Pancreas (tissue), 10 donors: ENCODE results near the gene MAP2K1. TPM values are rescaled to one million over a fixed set of nuclear protein-coding genes. Genes with fewer than 3 reads are reported as not detected.

Experiments used
- ATAC-seq, 4 donors: fragments of 200-7000 bp; cut with Tn5 transposase; one replicate each; pipeline versions ENCODE4 v1.8.0 to v1.9.1; 2020; ENCODE audit warnings: mild to moderate bottlenecking in 4 of 4, moderate library complexity in 4 of 4
- DNase-seq, 6 donors: peaks; one replicate each; pipeline ENCODE4 v3.0.0-alpha.2; 2020
- FAIRE-seq: peaks from 2 replicates; lab custom pipeline; 2012; peaks lifted over from hg19 to GRCh38; lab: Jason Lieb, UNC
- H3K27ac ChIP-seq, 4 donors: fragments of 200-600 bp; sonication (generic); 1 replicate in 3 of 4; 2 replicates in 1 of 4; pipeline versions ENCODE4 v1.5.0 to v1.8.0; 2020
- H3K27me3 ChIP-seq, 4 donors: fragments of 200-600 bp; one replicate each; pipeline ENCODE4 v1.8.0; 2021
- H3K36me3 ChIP-seq, 3 donors: fragments of 200-600 bp; sonication (generic) in 1 of 3; one replicate each; pipeline versions ENCODE4 v1.5.0 to v1.8.0; 2020 to 2021
- H3K4me1 ChIP-seq, 3 donors: fragments of 200-600 bp; one replicate each; pipeline ENCODE4 v1.8.0; 2021
- H3K4me3 ChIP-seq, 4 donors: fragments of 200-600 bp; sonication (generic) in 2 of 4; one replicate each; pipeline versions ENCODE4 v1.5.0 to v1.8.0; 2020 to 2021
- H3K9me3 ChIP-seq, 4 donors: fragments of 200-600 bp; one replicate each; pipeline ENCODE4 v1.8.0; 2021
- WGBS, 2 donors: extraction: QIAGEN DNeasy Blood & Tissue Kit; methylation state at CpG; one replicate each; pipeline ENCODE4 v1.1.7; 2013; 5-methylcytosine and 5-hydroxymethylcytosine counted together
- intact Hi-C, 3 donors: fragments of 100-400 bp; cut with DNase I; formaldehyde crosslinking; loops; one replicate each; pipeline versions ENCODE4 v1.11.1 to v1.14.2; 2022
- polyA plus RNA-seq, 2 donors: library from polyadenylated mRNA; stranded (reverse); fragments of 200-250 nt; gene quantifications; one replicate each; pipeline ENCODE4 v1.2.3, GENCODE V29; 2013
- total RNA-seq, 6 donors: library from RNA; stranded (reverse); fragmentation: NEBNext Ultra II Directional in 4 of 6; extraction: Animal tissue kit (Norgen Biotek cat#: 25700) in 4 of 6; gene quantifications; one replicate each; pipeline versions ENCODE4 v1.2.1 to v1.2.4, GENCODE V29; 2021 to 2023
- TF ChIP-seq, protein P1 (sequence below), 4 donors: fragments of 200-600 bp; sonication (generic) in 3 of 4; IDR thresholded peaks; one replicate each; pipeline versions ENCODE4 v1.5.0 to v1.8.0; 2021; ENCODE audit warnings: antibody characterized with exemption in 4 of 4
- donor health status: healthy with polysubstance abuse.
- donor health status: DM: no; HTN: no; CAD: no; lungs with moderate emphysema.
- donor health status: DM: no; HTN: no; CAD: no.
- donor health status: control.
- donor health status: control.
- donor health status: Bipolar disorder and iron deficiency.
- donor health status: DM: yes; HTN: yes; CAD: no.
- donor health status: DM: no; HTN: no; CAD: no.
- donor health status: DM: no; HTN: no; CAD: no.
- donor health status: DM: yes; HTN: yes; CAD: no.

MAP2K1 gene
- total and polyA plus RNA-seq, 8 donors, result 7.6 to 23.3 (median 16.4) TPM

DNA sequence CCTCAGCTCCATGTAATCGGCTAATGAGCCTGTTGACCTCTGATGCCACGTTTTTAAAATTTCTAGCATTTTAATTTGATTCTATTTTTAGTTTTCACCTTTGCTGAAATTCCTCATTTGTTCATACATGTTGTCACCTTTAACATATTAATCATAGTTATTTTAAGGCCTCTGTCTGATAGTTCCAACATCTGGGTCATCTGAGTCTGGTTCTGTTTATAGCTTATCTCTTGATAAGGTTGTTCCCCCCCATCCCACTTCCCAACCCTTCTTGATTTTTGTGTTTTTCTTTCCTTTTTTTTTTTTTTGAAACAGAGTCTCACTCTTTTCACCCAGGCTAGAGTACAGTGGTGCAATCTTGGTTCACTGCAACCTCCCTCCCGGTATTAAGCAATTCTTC is 36.4 kb downstream of the MAP2K1 start:
- Histone ChIP-seq H3K4me3 (no peak overlapping the region), H3K27ac (no peak overlapping the region), H3K4me1 (no peaks in the 10 kb centered on the region), H3K36me3 (no peaks in the 10 kb centered on the region), H3K9me3 (no peaks in the 10 kb centered on the region), H3K27me3 (no peaks in the 10 kb centered on the region)
- no peak for DNase-seq
- ATAC-seq, result no peak
- TF ChIP-seq, protein P1, sequence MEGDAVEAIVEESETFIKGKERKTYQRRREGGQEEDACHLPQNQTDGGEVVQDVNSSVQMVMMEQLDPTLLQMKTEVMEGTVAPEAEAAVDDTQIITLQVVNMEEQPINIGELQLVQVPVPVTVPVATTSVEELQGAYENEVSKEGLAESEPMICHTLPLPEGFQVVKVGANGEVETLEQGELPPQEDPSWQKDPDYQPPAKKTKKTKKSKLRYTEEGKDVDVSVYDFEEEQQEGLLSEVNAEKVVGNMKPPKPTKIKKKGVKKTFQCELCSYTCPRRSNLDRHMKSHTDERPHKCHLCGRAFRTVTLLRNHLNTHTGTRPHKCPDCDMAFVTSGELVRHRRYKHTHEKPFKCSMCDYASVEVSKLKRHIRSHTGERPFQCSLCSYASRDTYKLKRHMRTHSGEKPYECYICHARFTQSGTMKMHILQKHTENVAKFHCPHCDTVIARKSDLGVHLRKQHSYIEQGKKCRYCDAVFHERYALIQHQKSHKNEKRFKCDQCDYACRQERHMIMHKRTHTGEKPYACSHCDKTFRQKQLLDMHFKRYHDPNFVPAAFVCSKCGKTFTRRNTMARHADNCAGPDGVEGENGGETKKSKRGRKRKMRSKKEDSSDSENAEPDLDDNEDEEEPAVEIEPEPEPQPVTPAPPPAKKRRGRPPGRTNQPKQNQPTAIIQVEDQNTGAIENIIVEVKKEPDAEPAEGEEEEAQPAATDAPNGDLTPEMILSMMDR (IDR thresholded peaks at IDR 0.05), result no peak
- WGBS, 2 donors, result 78 to 82% methylated on average over 3 of the region's 3 CpGs
- FAIRE-seq, result no peak
- intact Hi-C loops, result no loop called here

DNA sequence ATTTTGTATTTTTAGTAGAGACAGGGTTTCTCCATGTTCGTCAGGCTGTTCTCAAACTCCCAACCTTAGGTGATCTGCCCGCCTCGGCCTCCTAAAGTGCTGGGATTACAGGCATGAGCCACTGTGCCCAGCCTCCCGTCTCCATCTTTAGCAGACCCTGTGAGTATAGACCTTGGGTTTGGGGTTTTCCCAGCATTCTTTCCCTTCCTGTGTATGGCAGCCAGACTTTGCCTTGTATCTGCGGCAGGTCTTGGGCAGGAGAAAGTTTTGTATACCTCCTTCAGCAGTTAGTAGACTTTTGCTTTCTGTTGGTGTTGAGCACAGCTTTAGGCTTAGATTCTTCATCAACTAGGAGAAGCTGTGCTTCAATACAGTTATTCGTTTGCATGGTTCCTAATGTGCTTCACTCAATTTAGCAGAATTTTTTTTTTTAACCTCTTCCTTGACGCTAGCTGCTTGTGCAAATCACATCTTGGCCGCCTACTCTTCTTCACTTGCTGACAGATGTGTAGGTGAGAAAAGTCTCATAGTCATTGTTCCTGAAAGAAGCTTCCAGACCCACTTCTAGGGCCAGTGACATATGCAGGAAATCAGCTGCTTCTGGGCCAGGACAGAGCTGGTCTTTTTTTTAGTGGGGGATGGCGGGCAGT is 38.4 kb downstream of the MAP2K1 start:
- intact Hi-C loops, result no loop called here
- H3K9me3 ChIP-seq, result no peaks in the 10 kb centered on the region
- no peaks in the 10 kb centered on the region for H3K27me3 ChIP-seq
- no peak for ATAC-seq
- no peak for FAIRE-seq
- WGBS, 2 donors, result 94 to 96% methylated on average over 9 of the region's 9 CpGs
- H3K4me1 ChIP-seq, result no peaks in the 10 kb centered on the region
- H3K4me3 ChIP-seq, result no peak overlapping the region
- no peak overlapping the region for H3K27ac ChIP-seq
- no peaks in the 10 kb centered on the region for H3K36me3 ChIP-seq
- DNase-seq, result no peak
- TF ChIP-seq, protein P1 (IDR thresholded peaks at IDR 0.05), result no peak

DNA sequence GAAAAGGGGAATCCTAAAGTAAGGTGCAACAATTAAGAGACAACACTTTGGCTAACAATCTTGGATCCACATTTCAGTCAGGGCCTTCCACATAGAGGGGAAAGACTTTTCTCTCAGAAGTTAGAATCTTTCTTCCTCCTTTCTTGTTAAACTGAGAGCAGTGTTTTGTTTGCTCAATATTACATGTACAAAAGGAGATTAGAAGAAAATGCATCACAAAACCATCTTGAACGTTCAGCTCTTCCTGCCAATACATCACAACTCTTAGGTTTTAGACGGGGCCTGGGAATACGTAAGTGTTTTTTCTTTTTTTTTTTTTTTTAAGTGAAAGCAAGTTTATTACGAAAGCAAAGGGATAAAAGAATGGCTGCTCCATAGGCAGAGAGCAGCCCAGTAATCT is 39.1 kb downstream of the MAP2K1 start:
- Histone ChIP-seq H3K4me3 (no peak overlapping the region), H3K27ac (no peak overlapping the region), H3K9me3 (no peaks in the 10 kb centered on the region), H3K27me3 (no peaks in the 10 kb centered on the region), H3K36me3 (no peaks in the 10 kb centered on the region), H3K4me1 (no peaks in the 10 kb centered on the region)
- DNase-seq, result no peak
- TF ChIP-seq, protein P1 (IDR thresholded peaks at IDR 0.05), result no peak
- ATAC-seq, result no peak
- FAIRE-seq, result no peak
- WGBS, 2 donors, result 86 to 90% methylated on average over 4 of the region's 4 CpGs
- intact Hi-C loops, result no loop called here

DNA sequence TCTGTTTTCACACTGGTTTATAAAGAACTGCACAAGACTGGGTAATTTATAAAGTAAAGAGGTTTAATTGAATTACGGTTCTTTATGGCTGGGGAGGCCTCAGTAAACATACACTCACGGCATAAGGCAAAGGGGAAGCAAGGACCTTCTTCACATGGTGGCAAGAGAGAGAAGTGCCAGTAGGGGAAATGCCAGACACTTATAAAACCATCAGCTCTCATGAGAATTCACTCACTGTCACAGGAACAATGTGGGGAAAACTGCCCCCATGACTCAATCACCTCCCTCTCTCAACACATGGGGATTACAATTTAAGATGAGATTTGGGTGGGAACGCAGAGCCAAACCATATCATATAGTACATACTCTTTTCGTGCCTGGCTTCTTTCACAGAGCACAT is 42.4 kb downstream of the MAP2K1 start:
- Histone ChIP-seq H3K27ac (no peak overlapping the region), H3K4me3 (no peak overlapping the region), H3K36me3 (no peaks in the 10 kb centered on the region), H3K4me1 (no peaks in the 10 kb centered on the region), H3K27me3 (no peaks in the 10 kb centered on the region), H3K9me3 (no peaks in the 10 kb centered on the region)
- no peak for FAIRE-seq
- DNase-seq, result no peak
- WGBS, 2 donors, result 88 to 90% methylated on average over 4 of the region's 4 CpGs
- ATAC-seq, result peak in 1 of 4 donors; percentile 44
- intact Hi-C loops, result no loop called here
- TF ChIP-seq, protein P1 (IDR thresholded peaks at IDR 0.05), result no peak

GRCh38 chr15:66429546-66429945 is 42.8 kb downstream of the MAP2K1 start:
- TF ChIP-seq, protein P1 (IDR thresholded peaks at IDR 0.05), result no peak
- H3K9me3 ChIP-seq, result no peaks in the 10 kb centered on the region
- ATAC-seq (no peak), FAIRE-seq (no peak), DNase-seq (no peak)
- no peak overlapping the region for H3K27ac ChIP-seq
- H3K4me1 ChIP-seq, result no peaks in the 10 kb centered on the region
- H3K27me3 ChIP-seq, result no peaks in the 10 kb centered on the region
- intact Hi-C loops, result no loop called here
- no peaks in the 10 kb centered on the region for H3K36me3 ChIP-seq
- WGBS, 2 donors, result 79 to 96% methylated on average over 6 to 7 of the region's 7 CpGs
- H3K4me3 ChIP-seq, result no peak overlapping the region
